LoVo (cell line): ENCODE data around the gene P3H2.

Source experiments
- DNase-seq: peaks from one replicate; pipeline ENCODE4 v3.0.0-alpha.2; 2016; ENCODE audit warnings: low spot score

Gene P3H2

GRCh38 chr3:190124067-190124466, 3.4 kb upstream of the P3H2 start:
- DNase-seq, result no peak

DNA sequence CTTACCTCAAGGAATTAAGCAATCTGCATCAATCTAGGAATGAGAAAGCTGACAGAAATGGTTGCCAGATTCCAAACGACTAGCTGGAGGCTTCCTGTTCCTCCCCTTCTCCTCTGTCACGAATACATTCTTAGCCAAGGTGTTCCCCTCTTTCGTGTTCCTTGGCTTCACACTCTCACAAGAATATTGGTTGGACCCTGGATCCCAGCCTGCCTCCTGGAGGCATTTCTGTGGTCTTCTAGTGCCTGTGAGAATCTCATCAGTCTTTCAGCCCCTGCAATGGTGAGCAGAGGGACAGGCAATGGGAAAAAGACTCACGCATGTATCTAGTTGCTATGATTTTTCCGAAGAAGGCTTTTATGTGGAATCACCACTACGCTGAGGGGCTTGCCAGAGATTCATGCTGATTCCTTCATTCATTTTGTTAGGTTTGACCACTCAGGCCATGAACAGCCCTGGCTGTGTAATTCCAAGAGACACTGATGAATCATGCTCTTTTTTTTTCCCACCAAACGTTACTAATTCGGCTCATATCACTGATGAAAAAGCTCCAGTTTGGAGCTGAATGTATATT, 1.6 kb upstream of the P3H2 start:
- DNase-seq, result no peak

- no peak for DNase-seq
Measured at GRCh38 chr3:190121383-190121782, 686 bp upstream of the P3H2 start.

- no peak for DNase-seq
Measured at GRCh38 chr3:190121061-190121377, 322 bp upstream of the P3H2 start.

- DNase-seq, result no peak
Measured at GRCh38 chr3:190119461-190120268, 1.0 kb downstream of the P3H2 start.

DNA sequence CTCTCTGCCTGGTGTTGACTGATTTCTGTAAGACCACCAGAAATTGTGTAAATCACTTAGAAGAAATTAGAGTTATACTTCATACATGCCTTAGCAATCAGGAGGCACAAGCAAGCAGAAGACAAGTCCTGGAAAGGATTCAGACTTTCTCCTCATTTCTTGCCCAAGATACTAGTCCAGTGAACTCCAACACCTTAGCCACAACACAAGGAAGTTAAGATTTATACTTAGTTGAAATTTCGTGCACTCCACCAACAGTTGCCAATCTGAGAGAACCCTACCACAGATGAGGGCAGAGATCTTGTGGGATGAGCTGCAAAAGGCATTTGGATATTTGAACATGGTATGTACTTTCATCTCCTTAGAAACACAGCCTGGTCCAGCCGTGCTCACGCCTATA, 2.3 kb downstream of the P3H2 start:
- no peak for DNase-seq

- DNase-seq, result no peak
Measured at GRCh38 chr3:190117981-190118380, 2.7 kb downstream of the P3H2 start.

GRCh38 chr3:190116551-190117067, 4.1 kb downstream of the P3H2 start:
- no peak for DNase-seq

GRCh38 chr3:190110826-190111225, 9.9 kb downstream of the P3H2 start:
- DNase-seq, result no peak

- no peak for DNase-seq
Measured at GRCh38 chr3:190109441-190109840, 11.3 kb downstream of the P3H2 start.

- DNase-seq, result no peak
Measured at GRCh38 chr3:190108804-190109203, 11.9 kb downstream of the P3H2 start.

- DNase-seq, result no peak
Measured at GRCh38 chr3:190105876-190106275, 14.8 kb downstream of the P3H2 start.

- no peak for DNase-seq
Measured at GRCh38 chr3:190101320-190102011, 19.2 kb downstream of the P3H2 start.

- no peak for DNase-seq
Measured at GRCh38 chr3:190099099-190099498, 21.6 kb downstream of the P3H2 start.

DNA sequence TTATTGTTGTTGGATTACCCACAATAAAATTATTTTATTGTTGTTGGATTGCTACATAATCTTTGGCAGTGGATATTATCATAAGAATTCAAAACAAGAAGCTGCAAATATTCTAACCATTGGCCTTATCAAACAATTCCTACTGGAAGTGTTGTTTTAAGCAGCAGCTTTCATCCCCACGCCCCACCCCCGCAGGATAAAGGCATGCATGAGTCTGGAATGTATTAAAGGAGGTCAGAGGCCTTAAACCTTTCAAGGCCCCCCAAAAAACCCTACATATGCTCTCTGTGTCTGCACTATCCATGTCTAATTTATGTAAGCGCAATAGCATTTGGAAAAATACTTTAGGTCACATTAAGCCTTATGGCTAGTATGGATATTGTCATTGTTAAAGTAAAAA, 23.1 kb downstream of the P3H2 start:
- DNase-seq, result no peak

DNA sequence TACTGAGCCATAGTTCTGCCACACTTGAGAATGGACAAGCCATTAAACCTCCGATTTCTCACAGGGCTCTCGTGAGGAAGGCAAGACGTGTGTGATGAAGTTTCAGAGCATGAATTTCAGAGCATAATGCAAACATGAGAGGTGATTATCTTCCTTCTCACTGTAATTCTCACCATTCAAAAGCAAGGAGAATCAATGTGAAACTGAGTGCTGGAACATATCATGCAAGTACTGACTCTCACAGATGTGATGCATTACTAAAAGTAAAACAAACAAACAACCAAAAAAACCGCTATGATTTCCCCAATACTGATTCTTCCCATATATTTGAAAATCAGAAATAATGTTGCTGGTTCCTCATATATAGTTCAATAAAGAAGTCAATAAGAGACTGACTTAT, 23.7 kb downstream of the P3H2 start:
- DNase-seq, result no peak

DNA sequence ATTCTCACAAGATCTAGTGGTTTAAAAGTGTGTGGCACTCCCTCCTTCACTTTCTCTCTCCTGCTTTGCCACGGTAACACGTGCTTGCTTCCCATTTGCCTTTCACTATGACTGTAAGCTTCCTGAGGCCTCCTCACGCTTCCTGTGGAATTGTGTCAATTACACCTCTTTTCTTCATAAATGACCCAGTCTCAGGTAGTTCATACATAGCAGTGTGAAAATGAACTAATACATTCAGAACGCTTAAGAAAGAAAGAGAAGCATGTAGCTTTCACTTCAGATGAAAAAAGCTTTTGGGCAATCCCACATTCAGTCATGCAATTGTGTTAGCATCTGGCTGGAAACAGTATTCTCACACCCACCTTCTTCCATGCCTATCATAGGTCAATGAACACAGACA, 24.4 kb downstream of the P3H2 start:
- DNase-seq, result no peak

DNA sequence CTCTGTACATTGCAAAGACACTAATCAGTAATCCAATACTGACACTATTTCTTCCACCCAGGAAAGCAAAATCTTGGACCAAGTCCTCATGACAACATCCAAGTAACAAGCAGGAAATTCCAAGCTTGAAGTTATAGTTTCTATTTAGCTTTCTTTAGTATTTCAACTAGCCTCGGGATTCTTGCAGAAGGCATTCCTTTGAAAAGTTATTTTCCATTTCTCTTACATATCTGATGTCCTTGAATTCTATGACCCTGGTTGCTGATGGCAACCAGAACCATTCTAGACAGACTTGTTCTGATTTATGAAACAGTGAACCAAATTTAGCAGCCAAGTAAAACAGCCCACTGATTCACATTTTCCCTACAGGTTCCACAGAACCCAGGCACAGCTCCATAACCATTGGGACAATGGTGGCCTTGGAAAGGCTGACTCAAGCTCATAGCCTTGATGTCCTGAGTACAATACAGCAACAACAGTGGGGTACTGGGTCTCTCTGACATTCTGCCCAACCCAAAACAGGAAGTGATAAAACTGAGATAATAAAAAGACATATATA, 26.5 kb downstream of the P3H2 start:
- no peak for DNase-seq

DNA sequence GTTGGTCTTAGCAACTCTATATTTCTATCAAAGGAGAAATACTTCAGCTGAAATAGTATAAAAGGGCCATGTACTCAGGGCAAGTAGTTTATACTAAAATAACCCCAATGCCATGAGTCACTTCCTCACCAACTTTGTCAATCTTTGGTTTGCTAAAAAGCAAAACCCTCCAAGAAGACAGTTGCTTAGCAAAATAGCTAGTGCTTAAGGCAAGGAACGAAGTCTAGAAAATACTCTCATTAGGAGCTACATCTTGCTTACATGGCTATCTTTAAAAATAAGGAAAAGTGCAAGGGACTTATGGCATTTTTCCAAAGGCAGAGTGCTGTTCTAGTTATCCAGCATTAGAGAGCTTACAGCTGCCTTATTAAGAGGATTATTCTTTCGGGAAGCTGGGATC, 28.4 kb downstream of the P3H2 start:
- no peak for DNase-seq

DNA sequence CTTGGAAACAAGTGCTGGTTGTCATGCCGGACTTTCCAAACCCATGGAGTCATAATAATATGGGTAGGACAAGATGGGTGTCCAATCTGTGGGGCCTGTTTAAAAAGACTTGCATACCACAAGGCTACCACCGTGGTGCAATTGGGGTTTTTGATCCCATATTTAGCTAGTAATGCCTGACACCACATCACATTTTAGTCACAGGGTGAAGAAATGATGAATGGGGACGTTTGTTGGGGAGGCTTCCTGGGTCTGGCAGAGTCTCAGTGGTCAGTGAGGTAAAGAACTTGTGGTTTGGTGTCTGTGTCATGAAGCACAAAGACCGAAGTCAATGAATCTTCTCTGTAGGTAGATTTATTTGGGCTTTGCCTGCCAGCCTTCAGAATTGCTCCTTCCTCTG, 31.0 kb downstream of the P3H2 start:
- no peak for DNase-seq

GRCh38 chr3:190088890-190089289, 31.8 kb downstream of the P3H2 start:
- DNase-seq, result no peak

GRCh38 chr3:190086191-190086590, 34.5 kb downstream of the P3H2 start:
- no peak for DNase-seq

DNA sequence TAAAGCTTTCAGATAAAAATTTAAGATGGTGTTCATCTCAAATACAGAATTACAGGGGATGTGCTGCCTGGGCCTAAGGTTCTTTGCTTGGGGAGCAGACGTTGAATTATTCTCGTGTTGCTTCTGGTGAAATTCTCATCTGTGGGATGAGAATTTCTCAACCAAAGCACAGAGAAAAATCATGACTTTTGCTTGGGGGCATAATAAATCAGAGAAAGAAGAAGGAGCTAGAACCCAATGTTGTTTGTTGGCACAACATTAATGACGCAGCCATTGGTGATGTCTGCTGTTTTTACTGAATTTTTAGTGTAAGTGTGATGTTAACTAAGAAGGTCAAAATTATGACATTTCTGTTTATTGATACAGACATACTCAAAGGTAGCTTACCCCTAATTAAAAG, 35.7 kb downstream of the P3H2 start:
- no peak for DNase-seq
